Progenitor cell of endocrine pancreas (in vitro differentiated cells): Measurements from ENCODE around the gene SYNE2. TPM values are rescaled to one million over a fixed set of nuclear protein-coding genes. Genes with fewer than 3 reads are reported as not detected.
A peak's percentile ranks its signal among the peaks of the same experiment; 100 is the strongest.

ENCODE experiments used
- DNase-seq: peaks from one replicate; pipeline ENCODE4 v3.0.0; 2021; ENCODE audit warnings: low spot score; ENCODE audit not compliant: unreplicated experiment
- H3K27ac Mint-ChIP-seq: 2 replicates; pipeline ENCODE4 v1.8.0; 2021; ENCODE audit warnings: mild to moderate bottlenecking, moderate library complexity, mixed read lengths
- H3K27me3 Mint-ChIP-seq: 2 replicates; pipeline ENCODE4 v1.8.0; 2021; ENCODE audit warnings: mixed read lengths
- H3K36me3 Mint-ChIP-seq: 2 replicates; pipeline ENCODE4 v1.8.0; 2022; ENCODE audit warnings: mixed read lengths; ENCODE audit not compliant: insufficient read depth
- H3K4me1 Mint-ChIP-seq: 2 replicates; pipeline ENCODE4 v1.8.0; 2021; ENCODE audit warnings: low read depth, mixed read lengths
- H3K4me3 Mint-ChIP-seq: 2 replicates; pipeline ENCODE4 v1.8.0; 2021; ENCODE audit warnings: low read depth, mild to moderate bottlenecking, moderate library complexity, mixed read lengths
- H3K9me3 Mint-ChIP-seq: 2 replicates; pipeline ENCODE4 v1.8.0; 2021; ENCODE audit warnings: low read depth, mixed read lengths
- total RNA-seq: library from RNA; stranded (reverse); gene quantifications from 2 replicates; pipeline ENCODE4 v1.2.1, GENCODE V29; 2021
- TF ChIP-seq, protein P1 (sequence below): fragments of 200-600 bp; sonication (generic); IDR thresholded peaks from one replicate; pipeline ENCODE4 v1.5.0; 2021; ENCODE audit warnings: antibody characterized with exemption, mild to moderate bottlenecking; ENCODE audit not compliant: unreplicated experiment

Gene SYNE2
- total RNA-seq, 1 donor from 2014 or later, result 108 TPM

DNA sequence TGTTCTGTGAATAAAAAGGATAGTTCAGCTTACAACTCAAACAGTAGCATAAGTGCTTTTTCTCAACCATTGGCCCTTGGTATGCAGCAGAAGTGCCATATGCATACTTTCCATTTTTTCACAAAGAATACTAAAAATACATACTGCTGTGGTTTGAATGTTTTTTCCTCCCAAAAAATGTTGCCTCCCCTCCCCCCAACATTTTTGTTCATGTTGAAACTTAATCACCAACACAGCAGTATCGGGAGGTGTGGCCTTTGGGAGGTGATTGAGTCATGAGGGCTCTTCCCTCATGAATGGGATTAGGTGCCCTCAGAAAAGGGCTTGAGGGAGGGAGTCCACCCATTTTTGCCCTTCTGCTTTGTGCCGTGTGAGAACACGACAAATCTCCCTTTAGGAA lies 242.8 kb downstream of the SYNE2 start:
- Mint-ChIP-seq H3K36me3 (peaks cover 15% of the 10 kb centered on the region), H3K4me1 (peaks cover 31% of the 10 kb centered on the region), H3K27ac (no peak overlapping the region), H3K27me3 (no peaks in the 10 kb centered on the region), H3K9me3 (no peaks in the 10 kb centered on the region), H3K4me3 (no peak overlapping the region)
- no peak for DNase-seq
- TF ChIP-seq, protein P1, sequence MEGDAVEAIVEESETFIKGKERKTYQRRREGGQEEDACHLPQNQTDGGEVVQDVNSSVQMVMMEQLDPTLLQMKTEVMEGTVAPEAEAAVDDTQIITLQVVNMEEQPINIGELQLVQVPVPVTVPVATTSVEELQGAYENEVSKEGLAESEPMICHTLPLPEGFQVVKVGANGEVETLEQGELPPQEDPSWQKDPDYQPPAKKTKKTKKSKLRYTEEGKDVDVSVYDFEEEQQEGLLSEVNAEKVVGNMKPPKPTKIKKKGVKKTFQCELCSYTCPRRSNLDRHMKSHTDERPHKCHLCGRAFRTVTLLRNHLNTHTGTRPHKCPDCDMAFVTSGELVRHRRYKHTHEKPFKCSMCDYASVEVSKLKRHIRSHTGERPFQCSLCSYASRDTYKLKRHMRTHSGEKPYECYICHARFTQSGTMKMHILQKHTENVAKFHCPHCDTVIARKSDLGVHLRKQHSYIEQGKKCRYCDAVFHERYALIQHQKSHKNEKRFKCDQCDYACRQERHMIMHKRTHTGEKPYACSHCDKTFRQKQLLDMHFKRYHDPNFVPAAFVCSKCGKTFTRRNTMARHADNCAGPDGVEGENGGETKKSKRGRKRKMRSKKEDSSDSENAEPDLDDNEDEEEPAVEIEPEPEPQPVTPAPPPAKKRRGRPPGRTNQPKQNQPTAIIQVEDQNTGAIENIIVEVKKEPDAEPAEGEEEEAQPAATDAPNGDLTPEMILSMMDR, result no peak

GRCh38 chr14:64098120-64098519 lies 245.3 kb downstream of the SYNE2 start:
- Mint-ChIP-seq H3K27ac (no peak overlapping the region), H3K27me3 (no peaks in the 10 kb centered on the region), H3K36me3 (peaks cover 20% of the 10 kb centered on the region), H3K4me1 (peaks cover 10% of the 10 kb centered on the region), H3K9me3 (no peaks in the 10 kb centered on the region), H3K4me3 (no peak overlapping the region)
- TF ChIP-seq, protein P1, result no peak
- DNase-seq, result no peak

DNA sequence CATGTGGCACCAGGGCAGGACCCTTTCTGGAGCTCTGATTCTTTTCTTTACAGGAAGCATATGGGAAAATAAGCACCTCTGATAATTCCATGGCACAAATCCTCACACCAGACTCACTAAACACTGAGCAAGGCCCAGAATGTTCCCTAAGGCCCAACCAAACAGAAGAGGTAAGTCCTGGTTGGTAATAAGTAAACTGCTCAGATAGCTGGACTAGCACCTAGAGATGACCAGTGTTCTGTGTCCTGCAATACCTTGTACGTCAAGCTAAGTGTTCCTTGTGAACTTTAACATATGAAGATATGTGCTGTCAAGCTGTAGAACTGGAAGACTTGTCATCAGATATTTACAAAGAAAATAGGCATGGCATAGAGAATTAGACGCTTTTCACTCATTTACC lies 254.6 kb downstream of the SYNE2 start:
- no peaks in the 10 kb centered on the region for H3K27me3 Mint-ChIP-seq
- DNase-seq, result no peak
- H3K4me3 Mint-ChIP-seq, result no peak overlapping the region
- H3K36me3 Mint-ChIP-seq, result peaks cover 18% of the 10 kb centered on the region
- no peaks in the 10 kb centered on the region for H3K4me1 Mint-ChIP-seq
- H3K27ac Mint-ChIP-seq, result no peak overlapping the region
- TF ChIP-seq, protein P1, result no peak
- H3K9me3 Mint-ChIP-seq, result no peaks in the 10 kb centered on the region

- H3K36me3 Mint-ChIP-seq, result peaks cover 8% of the 10 kb centered on the region
- TF ChIP-seq, protein P1, result no peak
- no peak overlapping the region for H3K4me3 Mint-ChIP-seq
- H3K9me3 Mint-ChIP-seq, result no peaks in the 10 kb centered on the region
- H3K27me3 Mint-ChIP-seq, result no peaks in the 10 kb centered on the region
- H3K4me1 Mint-ChIP-seq, result no peaks in the 10 kb centered on the region
- no peak for DNase-seq
- no peak overlapping the region for H3K27ac Mint-ChIP-seq
Observed at GRCh38 chr14:64109819-64110554, 257.2 kb downstream of the SYNE2 start.

DNA sequence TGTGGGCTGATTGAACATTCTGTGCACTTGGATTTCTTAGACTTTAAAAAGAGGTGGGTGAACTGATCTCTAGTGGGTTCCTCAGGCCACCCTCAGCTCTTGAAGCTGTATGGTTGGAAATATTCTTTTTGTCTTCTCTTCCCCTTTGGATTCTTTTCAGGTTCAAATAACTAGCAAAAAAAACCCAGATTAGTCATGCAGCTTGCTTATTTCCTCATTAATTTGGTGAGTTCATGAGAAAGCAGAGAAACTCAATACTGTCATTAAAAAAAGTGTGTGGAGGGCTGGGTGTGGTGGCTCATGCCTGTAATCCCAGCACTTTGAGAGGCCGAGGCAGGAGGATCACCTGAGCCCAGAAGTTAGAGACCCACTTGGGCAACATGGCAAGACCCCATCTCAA lies 258.0 kb downstream of the SYNE2 start:
- Mint-ChIP-seq H3K36me3 (peaks cover 9% of the 10 kb centered on the region), H3K27me3 (no peaks in the 10 kb centered on the region), H3K9me3 (no peaks in the 10 kb centered on the region), H3K27ac (peak overlapping the region; percentile 66), H3K4me1 (no peaks in the 10 kb centered on the region), H3K4me3 (no peak overlapping the region)
- TF ChIP-seq, protein P1, result no peak
- DNase-seq, result no peak
